GM12873 (cell line): ENCODE data around the gene C1orf105.

Experiments used
- TF ChIP-seq, protein P1 (sequence below): IDR thresholded peaks from 2 replicates; pipeline ENCODE4 v1.5.1; 2012; ENCODE audit warnings: low read depth, mild to moderate bottlenecking, moderate library complexity, low read length, control low read depth; ENCODE audit not compliant: insufficient read depth; ENCODE audit errors: missing control alignments

The C1orf105 gene

DNA sequence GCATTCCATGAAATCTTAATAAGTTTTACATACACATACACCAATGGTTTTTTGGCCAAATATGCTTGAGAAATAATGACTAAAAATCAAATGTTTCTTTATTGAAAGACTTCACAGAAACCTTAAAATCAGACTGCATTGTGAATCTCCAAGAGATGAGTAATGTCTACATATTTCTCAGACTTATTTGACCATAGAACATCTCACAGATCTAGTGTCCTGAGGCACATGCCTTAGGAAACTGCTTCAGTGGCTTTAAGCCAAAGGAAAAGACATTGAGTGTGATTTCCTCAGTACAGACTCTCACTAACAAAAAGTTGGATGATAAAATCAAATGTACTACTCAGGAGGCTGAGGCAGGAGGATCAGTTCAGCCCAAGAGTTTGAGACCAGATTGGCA lies 6.2 kb upstream of the C1orf105 start:
- TF ChIP-seq, protein P1, sequence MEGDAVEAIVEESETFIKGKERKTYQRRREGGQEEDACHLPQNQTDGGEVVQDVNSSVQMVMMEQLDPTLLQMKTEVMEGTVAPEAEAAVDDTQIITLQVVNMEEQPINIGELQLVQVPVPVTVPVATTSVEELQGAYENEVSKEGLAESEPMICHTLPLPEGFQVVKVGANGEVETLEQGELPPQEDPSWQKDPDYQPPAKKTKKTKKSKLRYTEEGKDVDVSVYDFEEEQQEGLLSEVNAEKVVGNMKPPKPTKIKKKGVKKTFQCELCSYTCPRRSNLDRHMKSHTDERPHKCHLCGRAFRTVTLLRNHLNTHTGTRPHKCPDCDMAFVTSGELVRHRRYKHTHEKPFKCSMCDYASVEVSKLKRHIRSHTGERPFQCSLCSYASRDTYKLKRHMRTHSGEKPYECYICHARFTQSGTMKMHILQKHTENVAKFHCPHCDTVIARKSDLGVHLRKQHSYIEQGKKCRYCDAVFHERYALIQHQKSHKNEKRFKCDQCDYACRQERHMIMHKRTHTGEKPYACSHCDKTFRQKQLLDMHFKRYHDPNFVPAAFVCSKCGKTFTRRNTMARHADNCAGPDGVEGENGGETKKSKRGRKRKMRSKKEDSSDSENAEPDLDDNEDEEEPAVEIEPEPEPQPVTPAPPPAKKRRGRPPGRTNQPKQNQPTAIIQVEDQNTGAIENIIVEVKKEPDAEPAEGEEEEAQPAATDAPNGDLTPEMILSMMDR, result no peak

DNA sequence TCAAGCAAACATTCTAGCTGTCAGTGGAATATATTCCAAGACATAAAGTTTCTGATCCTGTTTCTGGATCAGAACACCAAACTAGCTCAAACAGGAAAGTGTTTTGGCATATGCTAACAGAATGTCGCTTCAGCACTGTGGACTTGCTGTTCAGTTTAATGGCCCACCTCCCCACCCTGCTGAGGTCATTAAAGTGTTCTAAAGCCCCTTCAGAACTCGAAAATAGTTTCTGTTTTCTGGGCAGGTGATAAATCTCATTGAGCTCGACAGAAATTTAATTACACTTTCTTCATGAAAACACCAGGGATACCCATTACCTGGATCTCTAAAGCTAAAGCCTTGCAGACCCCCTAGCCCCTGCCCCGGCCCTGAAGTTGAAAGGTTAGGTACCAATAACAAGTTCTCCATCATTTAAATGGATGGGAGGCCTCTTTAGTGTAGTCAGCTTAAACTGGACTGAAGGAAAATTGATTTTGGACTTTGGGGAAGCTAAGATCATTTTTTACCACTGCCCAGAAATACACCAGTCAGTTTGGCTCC lies 3.9 kb upstream of the C1orf105 start:
- TF ChIP-seq, protein P1, result no peak

DNA sequence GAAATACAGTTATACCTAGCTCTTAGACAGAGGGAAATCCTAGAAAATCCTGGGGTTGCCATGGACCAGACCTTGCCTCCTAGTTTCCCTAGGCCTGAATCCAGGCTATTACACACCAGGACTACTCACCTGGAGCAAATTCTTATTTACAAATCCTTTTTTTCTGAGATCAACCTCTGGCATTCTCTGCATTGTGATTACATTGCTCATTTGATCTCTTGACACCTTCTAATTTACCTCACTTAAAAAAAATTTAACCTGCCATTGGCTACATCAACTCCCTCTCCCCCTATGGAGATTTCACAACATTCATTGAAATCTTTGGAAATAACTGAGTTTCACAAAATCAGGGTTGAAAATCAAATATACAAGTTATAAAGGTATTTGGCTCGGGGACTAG lies 2.9 kb upstream of the C1orf105 start:
- TF ChIP-seq, protein P1, result no peak

DNA sequence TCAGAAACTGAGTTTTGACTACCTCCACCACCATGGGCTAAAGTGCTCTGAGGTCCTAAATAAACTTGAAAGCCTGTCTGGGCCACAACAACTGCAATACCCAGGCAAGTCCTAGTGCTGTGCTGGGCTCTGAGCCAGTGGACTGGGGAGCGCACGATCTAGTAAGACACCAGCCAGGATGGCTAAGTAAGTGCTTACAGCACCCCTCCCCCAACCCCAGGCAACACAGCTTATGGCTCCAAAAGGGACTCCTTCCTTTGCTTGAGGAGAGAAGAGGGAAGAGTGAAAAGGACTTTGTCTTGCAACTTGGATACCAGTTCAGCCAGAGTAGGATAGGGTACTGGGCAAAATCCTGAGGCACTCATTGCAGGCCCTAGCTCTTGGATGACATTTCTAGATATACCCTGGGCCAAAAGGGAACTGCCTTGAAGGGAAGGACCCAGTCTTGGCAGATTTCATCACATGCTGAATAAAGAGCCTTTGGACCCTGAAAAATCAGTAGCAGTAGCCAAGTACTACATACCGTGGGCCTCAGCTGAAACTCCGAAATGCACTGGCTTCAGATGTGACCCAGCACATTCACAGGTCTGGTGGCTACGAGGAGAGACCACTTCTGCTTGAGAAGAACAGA lies 1.6 kb downstream of the C1orf105 start:
- TF ChIP-seq, protein P1, result no peak

DNA sequence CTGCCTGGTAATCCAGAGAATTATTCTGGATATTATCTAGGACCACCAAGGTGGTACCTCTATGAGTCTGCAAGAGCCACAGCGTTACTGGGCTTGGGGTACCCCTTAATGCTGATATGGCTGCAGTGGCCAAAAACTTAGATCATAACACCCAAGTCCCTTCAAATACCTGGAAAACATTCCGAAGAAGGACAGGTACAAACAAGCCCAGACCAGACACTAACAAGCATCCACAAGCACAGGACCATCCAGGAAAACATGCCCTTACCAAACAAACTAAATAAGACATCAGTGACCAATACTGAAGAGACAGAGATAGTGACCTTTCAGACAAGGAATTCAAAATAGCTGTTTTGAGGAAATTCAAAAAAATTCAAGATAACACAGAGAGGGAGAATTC lies 2.9 kb downstream of the C1orf105 start:
- TF ChIP-seq, protein P1, result no peak

DNA sequence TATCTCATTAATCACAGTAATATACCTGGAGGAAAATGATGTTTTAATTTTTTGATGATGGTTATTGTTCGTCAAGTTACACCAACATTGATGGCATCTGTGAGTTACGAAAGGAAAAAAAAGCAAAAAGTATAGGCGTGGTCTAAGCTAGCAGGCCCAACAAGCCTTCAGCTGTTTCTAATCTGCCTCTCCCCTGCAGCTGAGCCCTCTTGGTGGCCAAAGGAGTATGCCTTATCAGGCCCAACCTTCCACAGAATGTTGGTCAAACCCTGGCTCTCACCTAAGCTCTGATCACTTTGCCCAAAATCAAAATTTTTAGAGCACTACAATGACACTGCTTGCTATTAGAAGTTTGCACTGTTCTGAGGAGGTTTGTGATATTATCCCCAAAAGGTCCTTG lies 4.9 kb downstream of the C1orf105 start:
- TF ChIP-seq, protein P1, result no peak

DNA sequence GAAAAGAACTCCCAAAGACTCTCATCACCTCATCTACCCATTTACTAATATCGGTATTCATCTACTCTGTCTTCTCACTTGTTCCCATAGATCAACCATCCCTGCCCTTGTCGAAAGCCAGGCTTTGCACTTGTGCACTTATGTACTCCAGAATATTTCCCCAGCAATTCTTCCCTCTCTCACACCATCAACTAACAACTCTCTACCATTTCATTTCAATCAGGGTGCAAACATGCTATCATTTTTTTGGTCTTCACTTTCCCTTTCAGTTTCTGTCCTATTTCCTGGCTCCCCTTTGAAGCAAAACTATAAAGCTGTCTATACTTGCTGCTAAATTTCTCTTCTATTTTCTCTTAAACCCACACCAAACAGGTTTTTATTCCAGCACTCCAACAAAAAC lies 6.7 kb downstream of the C1orf105 start:
- TF ChIP-seq, protein P1, result no peak
